ENCODE data around the gene KRTAP4-16. TPM values are rescaled to one million over a fixed set of nuclear protein-coding genes. Genes with fewer than 3 reads are reported as not detected.
"Not testable (repeated sequence)": the region's sequence is repeated elsewhere in the genome, so short reads cannot be mapped to it uniquely, and the experiment has no call there.

Gene KRTAP4-16
- total RNA-seq, 1 experiment from 2014 or later: not detected

GRCh38 chr17:41105347-41105746 is 3.3 kb upstream of the KRTAP4-16 start, which contains the start of gene KRTAP4-9:
KRTAP4-9 (plus strand) TSS chr17:41105389; CDS start chr17:41105389, 0 bp downstream.
- H3K9me3 ChIP-seq (ENCODE audit: control insufficient read depth in 1 of 2, insufficient read depth in 1 of 2, low read depth in 1 of 2, low read length in 2 of 2); H4K20me1 ChIP-seq (ENCODE audit: insufficient read depth); intact Hi-C loops (cut with micrococcal nuclease); ATAC-seq; H3K79me2 ChIP-seq (ENCODE audit: insufficient read depth, low read length); H3K27me3 ChIP-seq (ENCODE audit: insufficient read depth, low read length); BruUV-seq (replicated peaks); CTCF ChIA-PET; POLR2A ChIA-PET; H2AFZ ChIP-seq (ENCODE audit: low read depth, low read length, poor library complexity, severe bottlenecking); DNase-seq (ENCODE audit: low read depth, low spot score); H3K9me2 ChIP-seq (ENCODE audit: insufficient read depth); RAD21 ChIA-PET (ENCODE audit: low non-redundant PET in 1 of 2, low total read pairs in 2 of 2, uncharacterized antibody in 2 of 2, unreplicated experiment in 2 of 2): not testable (repeated sequence)
- peak within 1 kb of the TSS; percentile 75 for H3K27ac ChIP-seq (ENCODE audit: low read depth, low read length)
- peak within 1 kb of the TSS; percentile 59 for H3K4me2 ChIP-seq (ENCODE audit: low read length)
- H3K9ac ChIP-seq (ENCODE audit: low read length): peak within 1 kb of the TSS; percentile 50
- peak within 1 kb of the TSS; percentile 28 to 44 for H3K4me3 ChIP-seq (replicated peaks in 1 of 2; ENCODE audit: low read depth in 1 of 2, low read length in 2 of 2)
- H3K36me3 ChIP-seq (ENCODE audit: control insufficient read depth in 1 of 2, insufficient read depth in 2 of 2, low read length in 2 of 2): peaks cover 0 to 16% of the 10 kb centered on the region in 2 experiments; a peak in 2 of 4 replicates
- peaks cover 13 to 47% of the 10 kb centered on the region in 2 experiments for H3K4me1 ChIP-seq (ENCODE audit: control insufficient read depth in 1 of 2, insufficient read depth in 2 of 2, low read length in 2 of 2)
- TF ChIP-seq REST (IDR thresholded peaks at IDR 0.05; ENCODE audit: low read depth): 0 out of 2 replicates have a peak, but pooled peaks have one; percentile 3

- H3K27me3 ChIP-seq (ENCODE audit: insufficient read depth, low read length); POLR2A ChIA-PET; H4K20me1 ChIP-seq (ENCODE audit: insufficient read depth); RAD21 ChIA-PET (ENCODE audit: low non-redundant PET in 1 of 2, low total read pairs in 2 of 2, uncharacterized antibody in 2 of 2, unreplicated experiment in 2 of 2); H3K9me3 ChIP-seq (ENCODE audit: control insufficient read depth in 1 of 2, insufficient read depth in 1 of 2, low read depth in 1 of 2, low read length in 2 of 2); H3K79me2 ChIP-seq (ENCODE audit: insufficient read depth, low read length); DNase-seq (ENCODE audit: low read depth, low spot score); H3K9me2 ChIP-seq (ENCODE audit: insufficient read depth); intact Hi-C loops (cut with micrococcal nuclease); CTCF ChIA-PET; H2AFZ ChIP-seq (ENCODE audit: low read depth, low read length, poor library complexity, severe bottlenecking): not testable (repeated sequence)
- Histone ChIP-seq H3K4me1 (ENCODE audit: control insufficient read depth in 1 of 2, insufficient read depth in 2 of 2, low read length in 2 of 2) (peaks cover 13 to 52% of the 10 kb centered on the region in 2 experiments), H3K4me2 (ENCODE audit: low read length) (peak overlapping the region; percentile 59), H3K4me3 (replicated peaks in 1 of 2; ENCODE audit: low read depth in 1 of 2, low read length in 2 of 2) (peak overlapping the region; percentile 28 to 44), H3K9ac (ENCODE audit: low read length) (peak overlapping the region; percentile 50), H3K27ac (ENCODE audit: low read depth, low read length) (peak overlapping the region; percentile 75), H3K36me3 (ENCODE audit: control insufficient read depth in 1 of 2, insufficient read depth in 2 of 2, low read length in 2 of 2) (peaks cover 0 to 16% of the 10 kb centered on the region in 2 experiments; a peak in 2 of 4 replicates)
- peak; percentile 47; the same call in 1 of the 2 replicates for TF ChIP-seq FOSL1 (IDR thresholded peaks at IDR 0.05; ENCODE audit: low read depth)
- TF ChIP-seq JUND (IDR thresholded peaks at IDR 0.05): peak; percentile 56
- ATAC-seq: peak; percentile 85
- TSS peak; percentile 97 for BruUV-seq (replicated peaks)
Observed at GRCh38 chr17:41104386-41105038, 2.5 kb upstream of the KRTAP4-16 start.
